HG02981 (cell line): ENCODE results near the gene COX19.
A peak's percentile ranks its signal among the peaks of the same experiment; 100 is the strongest.

ENCODE experiments used
- ATAC-seq: cut with Tn5 transposase; IDR thresholded peaks from one replicate; pipeline ENCODE4 v1.9.1; 2021; ENCODE audit warnings: mild to moderate bottlenecking, moderate library complexity; ENCODE audit not compliant: unreplicated experiment

Gene COX19

GRCh38 chr7:992709-993607 lies 17.6 kb upstream of the COX19 start:
- peak; percentile 85 for ATAC-seq

- ATAC-seq, result no peak
Observed at GRCh38 chr7:991729-992656, 16.6 kb upstream of the COX19 start.

- no peak for ATAC-seq
Observed at GRCh38 chr7:990933-991728, 15.8 kb upstream of the COX19 start.

GRCh38 chr7:990352-990932 lies 15.1 kb upstream of the COX19 start:
- ATAC-seq, result no peak

GRCh38 chr7:988963-989529 lies 13.7 kb upstream of the COX19 start:
- ATAC-seq, result no peak

- no peak for ATAC-seq
Observed at GRCh38 chr7:988426-988911, 13.1 kb upstream of the COX19 start.

- no peak for ATAC-seq
Observed at GRCh38 chr7:987909-988308, 12.6 kb upstream of the COX19 start.

- ATAC-seq, result no peak
Observed at GRCh38 chr7:986766-987751, 11.7 kb upstream of the COX19 start.

- no peak for ATAC-seq
Observed at GRCh38 chr7:985915-986741, 10.8 kb upstream of the COX19 start.

GRCh38 chr7:985127-985416 lies 9.7 kb upstream of the COX19 start:
- ATAC-seq, result no peak

GRCh38 chr7:984361-985126 lies 9.2 kb upstream of the COX19 start:
- no peak for ATAC-seq

GRCh38 chr7:983616-984071 lies 8.3 kb upstream of the COX19 start:
- no peak for ATAC-seq

- no peak for ATAC-seq
Observed at GRCh38 chr7:983004-983615, 7.8 kb upstream of the COX19 start, which contains the start of gene CYP2W1. TSS of gene CYP2W1 (plus strand) at chr7:983181. CDS start at chr7:983212, 31 bp downstream.

- no peak for ATAC-seq
Observed at GRCh38 chr7:982511-983003, 7.2 kb upstream of the COX19 start.

GRCh38 chr7:981793-982510 lies 6.6 kb upstream of the COX19 start:
- ATAC-seq, result no peak
